Stimulated activated CD4-positive, alpha-beta T cell treated with anti-CD3 and anti-CD28 coated beads, Interleukin-15, amount 100 ng/mL, for 1 hour (primary cell): ENCODE measurements around the gene IL36A.

Experiments used
- DNase-seq, 2 donors: peaks; one replicate each; pipeline ENCODE4 v3.0.0-alpha.2; 2020; ENCODE audit warnings: low read depth in 1 of 2, low spot score in 1 of 2

IL36A gene

GRCh38 chr2:113002677-113003076, 2.6 kb upstream of the IL36A start:
- DNase-seq: no peak

- no peak for DNase-seq
Measured at GRCh38 chr2:113007250-113007649, 2.0 kb downstream of the IL36A start.

GRCh38 chr2:113009622-113010021, 4.4 kb downstream of the IL36A start:
- DNase-seq: no peak

- no peak for DNase-seq
Measured at GRCh38 chr2:113010088-113010487, 4.8 kb downstream of the IL36A start.

- DNase-seq: no peak
Measured at GRCh38 chr2:113011108-113011507, 5.8 kb downstream of the IL36A start.

- DNase-seq: no peak
Measured at GRCh38 chr2:113012436-113013335, 7.4 kb downstream of the IL36A start.

GRCh38 chr2:113013336-113013661, 8.0 kb downstream of the IL36A start:
- no peak for DNase-seq

- DNase-seq: no peak
Measured at GRCh38 chr2:113014067-113014466, 8.8 kb downstream of the IL36A start.

GRCh38 chr2:113015042-113015441, 9.8 kb downstream of the IL36A start:
- no peak for DNase-seq

- no peak for DNase-seq
Measured at GRCh38 chr2:113015655-113016054, 10.4 kb downstream of the IL36A start.

- no peak for DNase-seq
Measured at GRCh38 chr2:113018509-113018908, 13.2 kb downstream of the IL36A start.

- DNase-seq: no peak
Measured at GRCh38 chr2:113021312-113021711, 16.1 kb downstream of the IL36A start.

- DNase-seq: no peak
Measured at GRCh38 chr2:113024764-113025163, 19.5 kb downstream of the IL36A start.

- DNase-seq: no peak
Measured at GRCh38 chr2:113025737-113026136, 20.5 kb downstream of the IL36A start.

GRCh38 chr2:113027691-113028090, 22.4 kb downstream of the IL36A start:
- no peak for DNase-seq

GRCh38 chr2:113028112-113028511, 22.9 kb downstream of the IL36A start:
- no peak for DNase-seq

GRCh38 chr2:113032737-113033136, 27.5 kb downstream of the IL36A start:
- no peak for DNase-seq

- no peak for DNase-seq
Measured at GRCh38 chr2:113034016-113034415, 28.8 kb downstream of the IL36A start.

GRCh38 chr2:113036763-113037162, 31.5 kb downstream of the IL36A start:
- DNase-seq: no peak

- DNase-seq: no peak
Measured at GRCh38 chr2:113038291-113038690, 33.0 kb downstream of the IL36A start.

GRCh38 chr2:113039158-113039557, 33.9 kb downstream of the IL36A start:
- no peak for DNase-seq

GRCh38 chr2:113039719-113040118, 34.5 kb downstream of the IL36A start:
- no peak for DNase-seq

GRCh38 chr2:113041871-113042270, 36.6 kb downstream of the IL36A start:
- DNase-seq: no peak
